H1 (cell line): Measurements from ENCODE around the gene MGMT. TPM values are rescaled to one million over a fixed set of nuclear protein-coding genes. Genes with fewer than 3 reads are reported as not detected.
A peak's percentile ranks its signal among the peaks of the same experiment; 100 is the strongest.

Experiments
- FOSL1 ChIP-seq: IDR thresholded peaks from 2 replicates; pipeline ENCODE4 v1.6.1; 2011; ENCODE audit warnings: mild to moderate bottlenecking, low read depth, low read length, moderate library complexity; ENCODE audit not compliant: insufficient read depth
- KDM4A ChIP-seq: IDR thresholded peaks from one replicate; pipeline ENCODE4 v1.7.1; 2012; ENCODE audit warnings: low read depth, mild to moderate bottlenecking, moderate library complexity, low read length, inconsistent platforms; ENCODE audit not compliant: severe bottlenecking
- POLR2A ChIP-seq, 2 experiments: IDR thresholded peaks; 1 replicate in 1 of 2; 2 replicates in 1 of 2; pipeline ENCODE4 v1.6.1; 2011; ENCODE audit warnings: low read depth in 2 of 2, low read length in 2 of 2, mild to moderate bottlenecking in 2 of 2; ENCODE audit errors: control extremely low read depth in 1 of 2
- POLR2AphosphoS5 ChIP-seq: IDR thresholded peaks from 2 replicates; pipeline ENCODE4 v1.6.1; 2011; ENCODE audit warnings: low read depth, low read length
- RFX5 ChIP-seq: IDR thresholded peaks from 2 replicates; pipeline ENCODE4 v1.6.1; 2011; ENCODE audit warnings: low read depth, low read length, improper control_type of control experiment, borderline replicate concordance
- SP4 ChIP-seq: IDR thresholded peaks from 2 replicates; pipeline ENCODE4 v1.6.1; 2012; ENCODE audit warnings: low read length, inconsistent platforms
- TAF1 ChIP-seq: IDR thresholded peaks from 2 replicates; pipeline ENCODE4 v1.6.1; 2011; ENCODE audit warnings: mild to moderate bottlenecking, low read depth, low read length
- TBP ChIP-seq: IDR thresholded peaks from 2 replicates; pipeline ENCODE4 v1.6.1; 2011; ENCODE audit warnings: low read depth, low read length, improper control_type of control experiment
- ZNF274 ChIP-seq: IDR thresholded peaks from 2 replicates; pipeline ENCODE4 v1.7.0; 2012; ENCODE audit warnings: low read length, borderline replicate concordance; ENCODE audit errors: extremely low read depth
- polyA plus RNA-seq, 7 experiments: library from polyadenylated mRNA; depleted of rRNA in 3 of 7; stranded (reverse) in 5 of 7; unstranded in 2 of 7; fragments of >200 nt in 5 of 7; fragments of 200-250 nt in 2 of 7; gene quantifications; 1 replicate in 5 of 7; 2 replicates in 1 of 7; 4 replicates in 1 of 7; pipeline versions ENCODE4 v1.2.1 to v1.2.3, GENCODE V29; 2011 to 2013; ENCODE audit warnings: missing spikeins in 2 of 7, mixed read lengths in 2 of 7
- total RNA-seq: library from RNA; stranded (reverse); fragmentation: NEBNext Ultra II Directional; extraction: Animal tissue kit (Norgen Biotek cat#: 25700); gene quantifications from 2 replicates; pipeline ENCODE4 v1.2.1, GENCODE V29; 2021

Gene MGMT
- total and polyA plus RNA-seq, 2 of the 8 experiments (the other 6 are each of a cell fraction or from before 2014, with no cell fraction given) = 9.9 to 10.7 TPM

- TF ChIP-seq POLR2A (IDR thresholded peaks at IDR 0.05; ENCODE audit: control extremely low read depth in 1 of 2, low read depth in 2 of 2, low read length in 2 of 2) (peak in 1 of 2 experiments; percentile 81; a peak in 2 of 3 replicates), TBP (0 out of 2 replicates have a peak, but pooled peaks have one; percentile 30), SP4 (no peak), RFX5 (no peak), POLR2AphosphoS5 (peak; percentile 67; the same call in 1 of the 2 replicates), KDM4A (no peak), TAF1 (peak; percentile 62; the same call in 1 of the 2 replicates), FOSL1 (no peak), ZNF274 (no peak)
Observed at GRCh38 chr10:129466703-129467358, at the start of gene MGMT (continued).
